NCI-H1930 (cell line): Measurements from ENCODE around the gene APOL6.
"Not testable (repeated sequence)": the region's sequence is repeated elsewhere in the genome, so short reads cannot be mapped to it uniquely, and the experiment has no call there.

Source experiments
- DNase-seq, 2 experiments: peaks; one replicate each; lab custom pipeline; 2025; lab: John Stamatoyannopoulos, UW

APOL6 gene

GRCh38 chr22:35679492-35679891, 31.2 kb downstream of the APOL6 start:
- not testable (repeated sequence) for DNase-seq

DNA sequence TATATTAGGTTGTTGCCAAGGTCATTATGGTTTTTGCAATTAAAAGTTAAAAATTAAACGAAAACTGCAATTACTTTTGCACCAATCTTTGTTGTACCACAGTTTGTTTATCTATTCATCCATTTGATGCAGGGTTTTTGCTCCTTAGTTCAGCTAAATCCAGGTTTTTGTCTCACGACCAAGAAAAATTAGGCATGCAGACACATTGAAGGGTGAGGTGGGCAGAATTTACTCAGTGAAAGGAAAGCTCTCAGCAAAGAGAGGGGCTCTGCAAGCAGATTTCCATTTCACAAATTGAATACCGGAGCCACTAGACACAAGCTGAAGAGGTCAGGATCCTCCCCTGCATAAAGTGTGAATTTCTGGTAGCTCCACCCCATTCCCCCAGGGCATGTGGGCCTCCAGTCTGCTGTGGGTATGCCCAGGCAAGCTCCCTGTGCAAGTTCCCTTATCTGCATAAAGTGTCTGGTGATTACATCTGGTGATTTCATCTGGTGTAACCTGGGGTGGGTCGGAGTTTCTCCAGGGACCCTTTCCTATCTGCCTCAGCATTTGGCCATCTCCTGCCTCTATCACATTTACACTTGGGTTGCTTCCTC, 33.3 kb downstream of the APOL6 start:
- DNase-seq: no peak

DNA sequence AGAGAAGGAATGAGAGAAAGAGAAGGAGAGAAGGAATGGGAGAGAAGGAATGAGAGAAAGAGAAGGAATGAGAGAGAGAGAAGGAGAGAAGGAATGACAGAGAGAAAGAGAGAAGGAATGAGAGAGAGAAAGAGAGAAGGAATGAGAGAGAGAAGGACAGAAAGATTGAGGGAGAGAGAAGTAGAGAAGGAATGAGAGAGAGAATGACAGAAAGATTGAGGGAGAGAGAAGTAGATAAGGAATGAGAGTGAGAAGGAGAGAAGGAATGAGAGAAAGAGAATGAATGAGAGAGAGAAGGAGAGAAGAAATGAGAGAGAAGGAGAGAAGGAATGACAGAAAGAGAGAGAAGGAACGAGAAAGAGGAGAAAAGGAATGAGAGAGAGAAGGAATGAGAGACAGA, 35.3 kb downstream of the APOL6 start:
- no peak for DNase-seq

- peak in 1 of 2 experiments; percentile 8 for DNase-seq
Measured at GRCh38 chr22:35684270-35684700, 36.0 kb downstream of the APOL6 start.

GRCh38 chr22:35684732-35685131, 36.5 kb downstream of the APOL6 start:
- no peak for DNase-seq

DNA sequence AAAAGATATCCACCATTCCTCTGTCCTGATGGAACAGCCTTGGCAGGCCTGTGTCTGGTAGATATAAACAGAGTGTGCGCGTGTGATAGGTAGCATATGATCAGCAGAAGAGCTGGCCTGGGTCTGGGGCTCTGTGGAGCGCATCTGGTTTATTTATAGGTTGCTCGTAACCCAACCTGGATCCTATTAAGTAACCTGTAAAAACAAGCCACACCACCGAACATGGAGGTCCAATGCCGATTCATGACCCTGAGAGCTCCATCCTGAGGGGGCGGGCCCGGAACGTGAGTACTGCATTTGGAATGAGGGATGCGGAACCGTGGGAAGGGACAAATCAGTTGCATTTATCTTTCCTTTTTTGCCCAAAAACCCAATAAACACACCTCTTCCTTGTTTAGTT, 37.5 kb downstream of the APOL6 start:
- DNase-seq: no peak

DNA sequence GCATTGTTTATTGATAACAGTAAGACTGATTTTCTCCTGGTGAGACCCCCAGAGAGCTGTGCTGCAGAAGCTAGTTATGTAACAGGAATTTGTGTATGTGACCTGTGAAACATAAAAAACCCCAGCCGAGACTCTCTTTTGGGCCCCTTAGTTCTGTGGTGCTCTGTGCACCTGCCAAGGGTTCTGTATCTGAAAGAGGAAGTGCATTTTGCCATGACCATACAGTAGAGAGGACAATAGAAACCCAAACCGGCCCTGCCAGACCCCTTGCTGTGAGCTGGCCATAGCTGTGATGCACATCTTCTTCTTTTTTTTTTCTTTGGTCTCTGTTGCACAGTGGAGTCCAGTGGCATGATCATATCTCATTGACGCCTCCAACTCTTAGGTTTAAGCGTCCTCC, 38.1 kb downstream of the APOL6 start:
- DNase-seq: no peak

DNA sequence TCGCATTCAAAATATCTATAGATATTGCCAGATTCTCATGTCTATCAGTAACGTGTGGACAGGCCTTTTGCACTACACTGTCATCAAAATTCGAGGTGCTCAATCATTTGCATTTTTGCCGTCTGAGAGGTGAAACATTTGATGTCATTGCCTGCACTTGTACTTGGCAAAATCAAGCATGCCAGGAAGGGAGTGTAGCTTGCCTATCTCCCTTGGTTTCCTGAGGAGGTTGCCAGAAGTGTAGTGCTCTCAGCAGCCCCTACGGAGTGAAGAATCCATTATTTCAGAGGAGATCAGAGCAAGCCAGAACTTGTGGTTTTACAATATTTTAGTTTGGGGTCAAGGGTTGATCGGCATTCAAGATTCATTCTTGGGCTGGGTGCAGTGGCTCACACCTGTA, 39.2 kb downstream of the APOL6 start:
- no peak for DNase-seq

GRCh38 chr22:35688913-35689675, 40.8 kb downstream of the APOL6 start:
- DNase-seq: no peak

DNA sequence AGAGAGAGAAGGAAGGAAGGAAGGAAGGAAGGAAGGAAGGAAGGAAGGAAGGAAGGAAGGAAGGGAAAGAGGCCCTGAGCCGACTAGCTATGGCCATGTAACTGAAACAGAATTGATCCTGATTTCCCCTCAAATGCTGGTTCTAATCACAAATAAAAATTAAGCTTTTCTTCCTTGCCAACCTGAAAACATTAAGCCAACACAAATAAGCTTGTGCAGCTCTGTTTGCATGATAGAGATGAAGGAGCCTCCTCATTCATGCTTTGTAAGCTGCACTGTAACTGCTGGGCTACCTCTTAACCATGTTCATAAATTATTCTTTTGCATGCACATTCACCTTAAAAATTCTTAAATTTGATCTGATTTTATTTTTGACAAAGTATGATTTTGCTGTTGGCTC, 41.8 kb downstream of the APOL6 start:
- DNase-seq: no peak

DNA sequence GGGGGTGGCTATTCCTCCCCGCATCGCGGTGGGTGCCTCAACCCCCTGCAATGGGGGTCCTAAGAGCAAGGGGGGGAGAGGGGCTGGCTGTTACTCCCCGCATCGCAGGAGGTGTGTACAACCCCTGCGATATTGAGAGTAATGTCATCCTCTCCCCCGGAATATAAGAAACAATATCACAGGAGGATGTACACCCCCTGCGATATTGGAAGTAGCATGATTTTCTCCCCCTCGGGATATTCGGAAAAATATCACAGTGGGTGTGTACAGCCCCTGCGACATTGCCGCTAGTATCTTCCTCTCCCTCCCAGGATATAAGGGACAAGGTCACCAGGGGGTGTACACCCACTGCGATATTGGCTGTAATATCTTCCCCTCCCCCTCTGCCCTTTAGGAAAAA, 47.0 kb downstream of the APOL6 start:
- DNase-seq: no peak

GRCh38 chr22:35697142-35697541, 48.9 kb downstream of the APOL6 start:
- DNase-seq: no peak

DNA sequence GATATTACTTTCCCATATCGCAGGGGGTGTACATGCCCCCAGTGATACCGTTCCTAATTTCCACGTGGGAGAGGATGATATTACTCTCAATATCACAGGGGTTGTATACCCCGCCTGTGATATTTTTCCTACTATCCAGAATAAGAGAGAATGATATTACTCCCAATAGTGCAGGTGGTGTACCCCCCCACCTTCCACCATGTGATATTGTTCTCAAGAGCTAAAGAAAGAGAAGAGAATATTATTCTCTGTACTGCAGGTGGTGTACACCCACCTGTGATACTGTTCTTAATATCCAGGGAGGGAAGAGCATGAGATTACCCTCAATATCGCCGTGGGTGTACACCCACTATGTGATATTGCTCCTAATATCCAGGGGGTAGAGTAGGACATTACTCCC, 51.6 kb downstream of the APOL6 start:
- DNase-seq: not testable (repeated sequence)

DNA sequence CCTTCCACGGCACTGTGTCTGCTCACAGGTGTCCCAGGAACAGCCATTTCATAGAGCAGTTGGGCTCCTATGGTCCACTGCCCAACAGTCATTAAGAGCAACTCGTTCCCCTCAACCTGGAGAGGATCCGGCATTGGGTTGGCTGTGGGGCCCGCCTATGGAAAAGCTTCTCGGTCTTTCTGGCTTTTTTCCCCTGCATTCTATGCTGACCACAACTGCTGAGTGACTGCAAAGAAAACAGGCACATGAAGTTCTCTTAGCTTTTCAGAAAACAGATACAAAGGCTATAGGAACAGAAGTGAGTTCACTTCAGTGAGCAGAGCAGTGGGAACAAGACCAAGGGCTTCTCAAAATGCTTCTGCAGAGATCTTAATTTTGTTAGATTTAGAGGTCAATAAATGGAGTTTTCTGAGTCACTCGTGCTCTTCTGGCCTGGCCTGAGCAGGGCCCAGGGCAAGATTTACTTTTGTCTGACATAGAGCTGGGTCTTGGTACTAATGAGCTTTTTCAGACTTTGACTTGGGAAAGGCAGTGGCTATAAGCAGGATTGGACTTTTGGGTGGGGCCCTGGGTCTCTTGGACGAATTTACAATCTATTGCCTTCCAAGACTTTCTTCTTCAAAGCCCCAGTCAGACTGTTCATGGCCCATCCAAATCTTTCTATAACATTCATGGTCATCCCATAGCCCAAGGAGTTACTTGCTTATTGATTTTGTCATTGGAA, 55.8 kb downstream of the APOL6 start:
- no peak for DNase-seq

DNA sequence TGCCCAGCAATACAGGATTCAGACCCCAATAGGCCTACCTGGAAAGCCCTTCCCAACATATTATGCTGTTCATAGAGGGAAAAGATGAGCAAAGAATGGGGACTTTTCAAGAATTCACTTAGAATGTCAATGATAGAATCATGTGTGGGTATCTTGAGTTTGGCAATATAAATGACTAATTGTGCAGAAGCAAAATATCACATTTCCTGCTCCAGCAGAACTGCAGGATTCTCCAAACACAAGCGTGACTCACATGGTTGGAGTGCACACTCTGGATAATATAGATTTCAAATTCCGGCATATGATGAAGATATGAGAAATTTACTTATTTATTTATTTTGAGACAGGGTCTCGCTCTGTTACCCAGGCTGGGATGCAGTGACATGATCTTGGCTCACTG, 56.9 kb downstream of the APOL6 start:
- no peak for DNase-seq

GRCh38 chr22:35708453-35708852, 60.2 kb downstream of the APOL6 start:
- DNase-seq: no peak

- no peak for DNase-seq
Measured at GRCh38 chr22:35708917-35709316, 60.7 kb downstream of the APOL6 start.

- no peak for DNase-seq
Measured at GRCh38 chr22:35711336-35711735, 63.1 kb downstream of the APOL6 start.

- DNase-seq: no peak
Measured at GRCh38 chr22:35712672-35713071, 64.4 kb downstream of the APOL6 start.

DNA sequence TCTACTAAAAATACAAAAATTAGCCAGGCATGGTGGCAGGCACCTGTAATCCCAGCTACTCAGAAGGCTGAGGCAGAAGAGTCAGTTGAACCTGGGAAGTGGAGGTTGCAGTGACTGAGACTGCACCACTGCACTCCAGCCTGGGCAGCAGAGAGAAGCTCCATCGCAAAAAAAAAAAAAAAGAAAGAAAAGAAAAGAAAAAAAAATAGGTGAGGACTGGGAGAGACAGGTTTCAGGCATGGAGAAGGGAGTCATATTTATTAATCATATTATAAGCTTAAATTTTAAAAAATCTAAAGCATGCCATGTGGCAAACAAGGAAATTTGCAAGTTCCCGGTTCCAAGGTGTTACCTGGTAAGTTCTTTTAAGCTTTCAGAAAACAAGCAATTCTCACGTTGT, 69.3 kb downstream of the APOL6 start, which contains the start of gene APOL5:
APOL5 (plus strand) TSS at position 301 of the 400 bp plus-strand sequence; CDS start at position 301, 0 bp downstream.
- DNase-seq: no peak
